NCI-H446 (cell line): ENCODE data around the gene BAG5.
"Not testable (repeated sequence)": the region's sequence is repeated elsewhere in the genome, so short reads cannot be mapped to it uniquely, and the experiment has no call there.

Source experiments
- DNase-seq, 2 experiments: peaks; one replicate each; lab custom pipeline; 2025; lab: John Stamatoyannopoulos, UW

Gene BAG5

DNA sequence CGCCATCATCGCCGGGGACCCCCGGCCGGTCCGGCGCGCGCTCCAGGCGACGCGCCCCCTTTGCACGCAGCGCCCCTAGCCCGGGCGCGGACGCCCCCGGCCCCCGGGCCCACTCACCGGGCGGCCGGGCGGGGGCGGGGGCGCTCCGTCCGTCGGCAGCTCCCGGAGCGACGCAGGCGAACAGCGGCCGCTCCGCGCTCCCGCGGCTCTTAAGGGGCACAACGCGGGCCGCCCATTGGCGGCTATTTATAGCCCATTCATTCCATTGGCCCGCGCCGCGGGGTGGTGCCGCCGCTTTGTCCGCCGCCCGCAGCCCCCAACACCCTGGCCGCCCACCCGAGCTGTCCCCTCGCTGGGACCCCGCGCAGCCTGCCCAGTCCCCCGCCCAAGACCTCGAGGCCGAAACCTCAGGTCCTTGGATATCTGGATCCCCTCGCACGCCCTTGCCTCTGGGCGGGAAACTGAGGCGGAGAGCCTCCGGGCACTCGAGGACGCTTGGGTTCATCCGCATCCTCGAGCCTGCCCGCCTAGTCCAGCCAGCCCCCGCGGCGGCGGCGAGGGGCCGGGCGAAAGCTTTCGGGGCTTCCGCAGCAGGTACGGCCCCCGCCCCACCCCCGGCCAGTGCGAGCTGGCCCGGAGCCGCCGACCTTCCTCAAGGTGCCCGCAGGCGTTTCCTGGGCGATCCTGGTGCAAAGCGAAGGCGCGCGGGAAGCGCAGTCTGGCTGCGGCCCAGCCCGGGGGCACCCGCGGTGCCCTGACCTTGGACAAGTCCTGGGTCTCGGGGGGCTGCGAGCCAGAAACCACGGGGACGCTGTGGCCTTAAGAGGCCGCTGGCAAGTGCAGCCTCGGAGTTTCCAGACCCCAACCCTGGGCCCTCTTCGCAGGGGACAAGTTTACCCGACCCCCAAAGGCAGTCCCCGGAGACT lies 39.5 kb downstream of the BAG5 start, which contains the start of gene CKB:
Gene CKB, minus strand, starts transcription at position 182 of the 926 bp plus-strand sequence. CDS start 337 bp downstream, outside the sequence.
- DNase-seq = peak; percentile 45 to 92

DNA sequence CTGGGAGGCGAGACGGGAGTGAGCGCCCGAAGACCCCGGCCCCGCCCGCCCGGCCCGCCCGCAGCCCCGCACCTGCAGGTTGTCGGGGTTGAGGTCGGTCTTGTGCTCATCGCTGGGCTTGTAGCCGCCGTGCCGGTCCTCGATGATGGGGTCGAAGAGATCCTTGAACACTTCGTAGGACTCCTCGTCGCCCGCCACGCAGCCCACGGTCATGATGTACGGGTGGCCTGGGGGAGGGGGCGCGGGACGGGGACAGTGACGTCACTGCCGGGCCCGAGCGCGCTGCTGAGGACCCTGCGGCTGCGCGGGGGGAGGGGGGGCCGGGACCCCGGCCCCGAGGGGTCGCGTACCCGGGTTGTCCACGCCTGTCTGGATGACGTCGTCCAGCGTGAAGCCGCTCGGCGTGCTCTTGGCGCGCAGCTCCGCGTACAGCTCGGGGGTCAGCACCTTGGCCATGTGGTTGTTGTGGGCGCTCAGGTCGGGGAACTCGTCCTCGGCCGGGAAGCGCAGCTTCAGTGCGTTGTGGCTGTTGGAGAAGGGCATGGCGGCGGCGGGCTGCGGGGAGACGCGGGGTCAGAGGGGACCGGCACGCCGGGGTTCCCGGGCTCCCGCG lies 40.4 kb downstream of the BAG5 start:
- DNase-seq = peak; percentile 36 to 68

- DNase-seq = peak in 1 of 2 experiments; percentile 55
These were observed 41.0 kb downstream of the BAG5 start for GRCh38 chr14:103521438-103521950.

- peak; percentile 60 to 90 for DNase-seq
These were observed 41.6 kb downstream of the BAG5 start for GRCh38 chr14:103520657-103521437.

DNA sequence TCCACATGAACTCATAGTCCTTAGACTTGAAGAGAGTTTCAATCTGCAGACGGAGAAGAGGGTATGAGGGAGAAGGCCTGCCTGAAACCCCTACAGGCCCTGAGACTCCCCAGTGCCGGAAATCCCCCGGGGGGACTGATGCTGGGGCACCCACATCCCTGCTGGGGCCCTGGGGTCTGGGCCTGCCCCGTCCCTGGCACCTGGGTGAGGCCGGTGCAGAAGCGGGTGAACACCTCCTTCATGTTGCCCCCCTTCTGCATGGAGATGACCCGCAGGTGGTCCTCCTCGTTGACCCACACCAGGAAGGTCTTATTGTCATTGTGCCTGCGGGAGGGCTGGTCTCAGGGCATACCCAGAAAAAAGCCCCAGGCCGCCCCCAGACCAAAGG lies 42.2 kb downstream of the BAG5 start:
- DNase-seq = no peak

- peak; percentile 23 to 76 for DNase-seq
These were observed 42.6 kb downstream of the BAG5 start for GRCh38 chr14:103519837-103520212.

DNA sequence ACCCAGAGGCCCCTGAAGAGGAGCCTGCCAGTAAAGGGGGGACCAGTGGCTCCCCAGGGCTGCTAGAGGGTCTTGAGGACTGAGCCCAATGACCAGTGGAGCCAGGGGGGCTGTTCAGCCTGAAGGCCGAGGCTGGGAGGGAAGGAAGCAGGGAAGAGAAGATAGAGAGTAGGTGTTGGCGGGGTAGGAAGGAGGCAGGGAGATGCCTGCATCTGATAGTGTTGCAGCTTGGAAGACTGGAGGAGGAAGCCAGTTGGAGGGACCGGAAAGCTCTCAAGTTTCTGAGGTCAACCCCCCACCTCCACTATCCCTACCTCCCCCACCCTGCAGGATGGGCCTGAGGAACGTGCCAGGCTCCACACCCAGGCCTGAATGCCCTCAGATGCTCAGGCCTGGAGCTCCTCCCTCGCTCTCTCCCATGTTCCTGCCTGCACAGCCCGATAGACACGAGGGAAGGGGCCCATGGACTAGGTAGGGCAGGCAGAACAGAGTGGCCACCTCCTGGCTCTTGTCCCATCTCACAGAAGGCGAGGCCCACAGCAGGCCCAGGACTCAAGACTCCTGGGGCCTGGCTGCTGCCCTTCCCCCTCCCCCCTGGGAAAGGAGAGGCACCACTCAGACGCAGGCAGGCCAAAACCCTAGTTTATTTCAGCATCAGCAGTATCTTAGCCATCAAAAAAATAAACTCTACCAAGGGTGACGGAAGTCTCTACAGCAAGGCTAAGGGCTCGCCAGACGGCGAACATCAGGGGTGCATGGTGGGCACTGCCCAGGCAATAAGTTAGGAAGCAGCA lies 43.2 kb downstream of the BAG5 start:
- DNase-seq = peak in 1 of 2 experiments; percentile 69

DNA sequence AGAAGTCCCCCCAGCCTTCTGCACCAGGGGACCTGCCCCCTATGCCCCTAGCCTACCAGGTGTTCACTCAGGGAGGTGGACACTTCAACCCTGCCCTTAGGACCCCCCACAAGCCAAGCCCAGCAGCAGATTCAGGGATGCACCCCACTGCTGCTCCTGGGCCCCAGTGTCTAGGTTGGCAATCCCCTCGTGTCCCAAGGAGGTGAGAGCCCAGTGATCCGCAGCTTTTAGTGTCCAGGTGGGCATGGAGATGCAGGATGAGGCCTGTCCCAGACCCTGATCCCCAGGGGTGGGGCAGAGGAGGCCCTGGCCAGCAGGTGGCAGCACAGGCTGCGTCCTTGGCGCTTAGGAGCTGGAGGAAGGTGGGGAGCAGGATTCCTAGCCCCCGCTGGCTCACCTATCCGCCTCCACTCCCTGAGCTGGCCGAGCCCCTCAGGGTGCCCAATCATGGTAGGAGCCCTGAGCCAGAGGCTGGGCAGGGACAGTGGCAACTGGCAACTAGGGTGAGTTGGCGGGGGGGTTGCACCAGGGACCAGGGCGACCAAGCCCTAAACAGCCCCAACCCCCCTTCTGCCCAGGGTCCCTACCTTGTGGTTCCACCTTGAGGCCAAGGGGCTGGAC lies 43.9 kb downstream of the BAG5 start:
- peak; percentile 21 to 77 for DNase-seq

DNA sequence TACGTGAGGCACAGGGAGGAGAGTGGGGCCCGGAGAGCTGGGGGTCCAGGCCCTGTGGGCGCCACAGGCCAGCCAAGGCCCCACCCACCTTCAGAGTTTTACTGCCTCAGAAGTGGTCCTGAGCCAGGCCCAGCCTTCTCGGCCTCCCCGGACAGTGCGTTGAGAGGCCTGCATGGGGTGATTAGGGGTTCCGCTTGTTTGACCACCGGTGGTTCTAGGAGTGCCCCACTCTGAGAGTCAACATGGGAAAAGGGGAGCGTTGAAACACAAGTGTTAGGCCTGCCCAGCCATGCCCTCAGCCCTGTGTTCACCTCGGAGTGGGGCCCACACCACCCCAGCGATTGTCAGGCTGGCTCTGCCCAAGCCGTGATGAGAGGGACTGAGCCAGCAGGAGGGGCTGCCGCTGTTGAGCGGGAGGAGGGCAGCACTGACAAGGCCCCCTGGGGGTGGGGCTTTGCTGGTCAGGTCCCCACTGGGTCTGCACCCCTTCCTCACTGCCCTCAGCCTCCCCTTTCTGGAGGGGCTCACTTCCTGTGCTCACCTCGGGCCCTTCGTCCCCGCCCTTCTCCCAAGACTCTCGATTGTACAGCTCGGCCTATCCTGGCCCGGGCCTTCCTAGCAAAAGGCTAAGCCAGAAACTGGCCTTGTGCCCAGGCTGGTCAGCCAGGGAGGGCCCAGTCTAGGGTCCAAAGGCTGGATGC lies 44.6 kb downstream of the BAG5 start:
- DNase-seq = peak in 1 of 2 experiments; percentile 56

DNA sequence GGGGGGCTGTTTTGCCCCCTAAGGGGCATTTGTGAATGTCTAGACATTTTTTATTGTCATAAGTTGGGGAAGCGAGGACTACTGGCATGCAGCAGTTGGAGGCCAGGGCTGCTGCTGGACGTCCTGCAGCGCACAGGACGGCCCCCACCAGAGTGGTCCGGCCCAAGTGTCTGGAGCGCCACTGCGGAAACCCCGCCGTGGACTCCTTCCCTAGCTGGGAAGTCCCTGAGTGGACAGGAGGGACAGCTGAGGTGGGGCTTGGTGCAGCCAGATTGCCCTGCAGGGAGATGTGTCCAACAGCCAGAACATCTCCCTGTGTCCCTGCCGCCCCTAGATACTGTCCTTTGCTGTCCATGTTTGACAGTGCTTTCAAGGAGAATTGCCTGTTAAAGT lies 45.3 kb downstream of the BAG5 start:
- DNase-seq = no peak

GRCh38 chr14:103516426-103517173 lies 45.9 kb downstream of the BAG5 start:
- DNase-seq = no peak

- DNase-seq = no peak
These were observed 47.6 kb downstream of the BAG5 start for GRCh38 chr14:103514596-103515421.

- DNase-seq = peak; percentile 89 to 97
These were observed 49.5 kb downstream of the BAG5 start for GRCh38 chr14:103512701-103513611.

GRCh38 chr14:103512180-103512579 lies 50.3 kb downstream of the BAG5 start:
- DNase-seq = not testable (repeated sequence)

DNA sequence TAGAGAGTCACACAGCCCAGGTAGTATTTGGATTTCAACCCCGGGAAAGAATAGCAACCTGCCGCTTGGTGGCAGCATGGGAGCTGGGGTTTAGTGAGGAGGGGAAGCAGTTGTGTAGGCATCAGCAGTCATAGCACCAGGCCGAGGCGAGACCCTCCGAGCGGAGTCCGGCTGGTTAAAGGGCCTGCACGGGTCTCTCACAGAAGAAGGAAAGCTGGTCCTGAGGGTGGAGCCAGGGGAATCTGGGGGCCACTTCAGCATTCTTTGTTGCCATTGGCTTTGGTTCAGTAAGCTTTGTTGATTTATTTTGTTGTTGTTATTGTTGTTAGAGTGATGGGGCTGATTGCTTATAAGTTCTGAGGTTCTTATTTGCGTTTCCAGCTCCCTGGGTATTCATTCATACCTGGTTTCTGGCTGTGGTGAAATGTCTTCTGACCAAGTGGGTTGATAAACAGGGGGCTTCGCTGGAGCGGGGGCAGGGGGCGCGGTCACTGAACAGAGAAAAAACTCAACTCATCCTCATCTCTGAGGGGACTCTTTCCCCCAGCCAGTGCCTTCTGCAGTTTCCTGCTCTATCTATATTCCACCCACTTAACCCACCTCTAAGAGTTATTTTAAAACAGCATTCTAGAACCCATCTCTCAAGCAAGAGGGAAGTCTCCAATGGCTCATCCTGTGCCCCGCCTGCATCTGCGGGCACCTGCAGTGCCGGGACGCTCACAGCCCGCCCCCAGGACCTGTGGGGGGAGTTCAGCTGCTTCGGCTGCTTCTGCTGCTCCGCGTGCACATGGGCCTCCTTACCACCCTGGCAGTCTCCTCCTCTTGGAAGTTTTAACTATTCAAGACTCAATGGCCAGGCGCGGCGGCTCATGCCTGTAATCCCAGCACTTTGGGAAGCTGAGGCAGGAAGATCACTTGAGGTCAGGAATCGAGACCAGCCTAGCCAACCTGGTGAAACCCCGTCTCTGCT lies 51.4 kb downstream of the BAG5 start:
- DNase-seq = no peak
